H1 (cell line): ENCODE results near the gene RAB5A. TPM values are rescaled to one million over a fixed set of nuclear protein-coding genes. Genes with fewer than 3 reads are reported as not detected.

ENCODE experiments used
- BCL11A ChIP-seq, 2 experiments: IDR thresholded peaks; one replicate each; pipeline ENCODE4 v1.6.1; 2011; ENCODE audit warnings: low read depth in 2 of 2, low read length in 2 of 2, mild to moderate bottlenecking in 2 of 2
- KDM4A ChIP-seq: IDR thresholded peaks from one replicate; pipeline ENCODE4 v1.7.1; 2012; ENCODE audit warnings: low read depth, mild to moderate bottlenecking, moderate library complexity, low read length, inconsistent platforms; ENCODE audit not compliant: severe bottlenecking
- ZNF274 ChIP-seq: IDR thresholded peaks from 2 replicates; pipeline ENCODE4 v1.7.0; 2012; ENCODE audit warnings: low read length, borderline replicate concordance; ENCODE audit errors: extremely low read depth
- polyA plus RNA-seq, 7 experiments: library from polyadenylated mRNA; depleted of rRNA in 3 of 7; stranded (reverse) in 5 of 7; unstranded in 2 of 7; fragments of >200 nt in 5 of 7; fragments of 200-250 nt in 2 of 7; gene quantifications; 1 replicate in 5 of 7; 2 replicates in 1 of 7; 4 replicates in 1 of 7; pipeline versions ENCODE4 v1.2.1 to v1.2.3, GENCODE V29; 2011 to 2013; ENCODE audit warnings: missing spikeins in 2 of 7, mixed read lengths in 2 of 7
- total RNA-seq: library from RNA; stranded (reverse); fragmentation: NEBNext Ultra II Directional; extraction: Animal tissue kit (Norgen Biotek cat#: 25700); gene quantifications from 2 replicates; pipeline ENCODE4 v1.2.1, GENCODE V29; 2021

Gene RAB5A
- total and polyA plus RNA-seq, 2 of the 8 experiments (the other 6 are each of a cell fraction or from before 2014, with no cell fraction given), result 22.4 to 77.7 TPM

GRCh38 chr3:20013396-20013795, 66.5 kb downstream of the RAB5A start (continued):
- TF ChIP-seq KDM4A (no peak), ZNF274 (no peak), BCL11A (IDR thresholded peaks at IDR 0.05; ENCODE audit: low read depth in 2 of 2, low read length in 2 of 2) (no peak)
